ENCODE measurements around the gene JAK3.

- no peak for TF ChIP-seq CTCF (IDR thresholded peaks at IDR 0.05; ENCODE audit: poor library complexity)
- no peak for TF ChIP-seq EZH2 (IDR thresholded peaks at IDR 0.05; ENCODE audit: borderline replicate concordance)
- TF ChIP-seq EZH2phosphoT487 (IDR thresholded peaks at IDR 0.05; ENCODE audit: low read depth, severe bottlenecking, unreplicated experiment) = no peak
Observed at GRCh38 chr19:17842663-17843291, 5.0 kb downstream of the JAK3 start.
